ENCODE measurements around the gene CSPG4. TPM values are rescaled to one million over a fixed set of nuclear protein-coding genes. Genes with fewer than 3 reads are reported as not detected.
A peak's percentile ranks its signal among the peaks of the same experiment; 100 is the strongest.
"Not testable (repeated sequence)": the region's sequence is repeated elsewhere in the genome, so short reads cannot be mapped to it uniquely, and the experiment has no call there.

Gene CSPG4
- total RNA-seq, 1 experiment from 2014 or later: 2.0 TPM

- not testable (repeated sequence) for H3K23ac ChIP-seq (ENCODE audit: insufficient read length, low read depth, low read length); H2BK12ac ChIP-seq (ENCODE audit: insufficient read length, low read depth, low read length); H4K5ac ChIP-seq (ENCODE audit: insufficient read length, low read depth, low read length); H3K18ac ChIP-seq (ENCODE audit: insufficient read length, low read depth, low read length); H3K79me1 ChIP-seq (ENCODE audit: insufficient read depth, low read depth, low read length, poor library complexity, severe bottlenecking); H2BK5ac ChIP-seq (ENCODE audit: insufficient read length, low read length); H3K23me2 ChIP-seq (ENCODE audit: insufficient read length, low read depth, low read length, poor library complexity, severe bottlenecking); H3K4me2 ChIP-seq (ENCODE audit: insufficient read depth, insufficient read length, low read length); H4K8ac ChIP-seq (replicated peaks; ENCODE audit: insufficient read length, low read depth, low read length); H3K4ac ChIP-seq (ENCODE audit: low read depth, low read length); H2BK120ac ChIP-seq (ENCODE audit: low read depth, low read length, poor library complexity, severe bottlenecking); H3T11ph ChIP-seq (ENCODE audit: low read length); H2AK5ac ChIP-seq (ENCODE audit: insufficient read length, low read length); H3K27me3 ChIP-seq (ENCODE audit: insufficient read depth, low read length); H3K27ac Mint-ChIP-seq; H3K4me3 Mint-ChIP-seq; H3K56ac ChIP-seq (ENCODE audit: insufficient read length, low read depth, low read length); H3K9me3 Mint-ChIP-seq; H3K9ac ChIP-seq (ENCODE audit: extremely low read depth, insufficient read length, low read length); H3K27me3 Mint-ChIP-seq (ENCODE audit: low read depth); H2BK15ac ChIP-seq (ENCODE audit: low read depth, low read length); H2AFZ ChIP-seq (ENCODE audit: low read length); H3K4me1 ChIP-seq (ENCODE audit: insufficient read depth, low read length); H3K79me2 ChIP-seq (ENCODE audit: insufficient read depth, low read length); H2BK20ac ChIP-seq (ENCODE audit: low read depth, low read length, poor library complexity, severe bottlenecking); H3K27ac ChIP-seq (ENCODE audit: insufficient read length, low read depth, low read length); H4K20me1 ChIP-seq (ENCODE audit: control insufficient read depth, insufficient read depth, insufficient read length); H3K36me3 Mint-ChIP-seq (ENCODE audit: insufficient read depth in 1 of 3, low read depth in 3 of 3); H3K9me3 ChIP-seq (ENCODE audit: control insufficient read depth, low read depth, low read length); H3K14ac ChIP-seq (ENCODE audit: insufficient read depth, low read length); H4K91ac ChIP-seq (ENCODE audit: insufficient read length, low read depth, low read length)
- TF ChIP-seq CTCF (conservative IDR thresholded peaks at IDR 0.05): peak; percentile 95
- peak; percentile 95 for DNase-seq
- H3K4me1 Mint-ChIP-seq: peaks cover 17 to 33% of the 10 kb centered on the region in 2 experiments
- WGBS (ENCODE audit: extremely low coverage, insufficient read length, low lambda C conversion rate): no CpG with 5 or more reads among the region's 14 CpGs
Measured at GRCh38 chr15:75683646-75684312, 28.9 kb downstream of the CSPG4 start.

All from H9 (cell line).